KMS-11 (cell line): ENCODE data around the gene TP63.
A peak's percentile ranks its signal among the peaks of the same experiment; 100 is the strongest.

Experiments used
- H2AFZ ChIP-seq: fragments of 200-600 bp; sonication (generic); 2 replicates; pipeline ENCODE4 v1.6.1; 2016; ENCODE audit warnings: antibody characterized with exemption, mixed run types, low read depth
- H3K27ac ChIP-seq: fragments of 200-600 bp; sonication (generic); 2 replicates; pipeline ENCODE4 v1.6.1; 2016; ENCODE audit warnings: mild to moderate bottlenecking, mixed run types
- H3K27me3 ChIP-seq: fragments of 200-600 bp; sonication (generic); 2 replicates; pipeline ENCODE4 v1.6.1; 2017; ENCODE audit warnings: mild to moderate bottlenecking, low read depth, mixed run types, moderate library complexity; ENCODE audit not compliant: insufficient read depth
- H3K36me3 ChIP-seq: fragments of 200-600 bp; sonication (generic); 2 replicates; pipeline ENCODE4 v1.6.1; 2017; ENCODE audit warnings: mild to moderate bottlenecking, mixed run types; ENCODE audit not compliant: insufficient read depth
- H3K4me1 ChIP-seq: fragments of 200-600 bp; sonication (generic); 2 replicates; pipeline ENCODE4 v1.6.1; 2016; ENCODE audit warnings: mild to moderate bottlenecking, low read depth, mixed run types; ENCODE audit not compliant: poor library complexity, severe bottlenecking
- H3K4me2 ChIP-seq: fragments of 200-600 bp; sonication (generic); 2 replicates; pipeline ENCODE4 v1.7.0; 2016; ENCODE audit warnings: mild to moderate bottlenecking, mixed run types
- H3K4me3 ChIP-seq: fragments of 200-600 bp; sonication (generic); IDR thresholded peaks from 2 replicates; pipeline ENCODE4 v1.6.1; 2017; ENCODE audit warnings: low read depth, low read length, mixed read lengths; ENCODE audit not compliant: insufficient read depth
- H3K79me2 ChIP-seq: fragments of 200-600 bp; sonication (generic); 2 replicates; pipeline ENCODE4 v1.6.1; 2016; ENCODE audit warnings: low read depth, mixed run types; ENCODE audit not compliant: insufficient read depth
- H3K9ac ChIP-seq: fragments of 200-600 bp; sonication (generic); 2 replicates; pipeline ENCODE4 v1.6.1; 2016; ENCODE audit warnings: mild to moderate bottlenecking, mixed run types
- H4K20me1 ChIP-seq: fragments of 200-600 bp; sonication (generic); 2 replicates; pipeline ENCODE4 v1.6.1; 2016; ENCODE audit warnings: mild to moderate bottlenecking, mixed run types; ENCODE audit not compliant: insufficient read depth
- TF ChIP-seq, protein P1 (sequence below): fragments of 200-600 bp; sonication (generic); conservative IDR thresholded peaks from 2 replicates; pipeline ENCODE4 v1.6.1; 2017; ENCODE audit warnings: low read depth, mild to moderate bottlenecking, antibody characterized with exemption, low read length, moderate library complexity, mixed read lengths

Gene TP63

DNA sequence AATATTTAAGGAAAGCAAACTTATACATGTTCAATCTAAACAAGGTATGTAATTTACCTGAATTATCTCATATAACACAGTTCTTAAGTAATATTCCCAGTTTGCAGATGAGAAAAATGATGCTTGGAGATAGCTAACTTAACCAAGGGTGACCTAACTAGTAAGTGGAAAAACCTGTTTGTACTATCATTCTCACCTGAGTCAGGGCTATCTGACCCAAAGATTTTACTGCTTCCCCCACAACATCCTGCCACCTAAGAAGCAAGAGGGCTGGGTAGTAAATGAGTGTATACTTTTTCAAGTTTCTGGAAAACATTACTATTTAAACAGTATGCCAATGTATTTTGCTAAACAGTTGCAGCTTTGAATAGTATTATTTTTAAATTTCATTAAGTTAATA lies 10.6 kb downstream of the TP63 start:
- Histone ChIP-seq H3K27me3 (no peaks in the 10 kb centered on the region), H2AFZ (no peak overlapping the region), H3K9ac (no peak overlapping the region), H3K79me2 (no peaks in the 10 kb centered on the region), H3K4me2 (no peak overlapping the region), H3K36me3 (no peaks in the 10 kb centered on the region), H3K4me3 (no peak overlapping the region), H3K27ac (no peak overlapping the region), H3K4me1 (no peaks in the 10 kb centered on the region), H4K20me1 (no peaks in the 10 kb centered on the region)
- TF ChIP-seq, protein P1, sequence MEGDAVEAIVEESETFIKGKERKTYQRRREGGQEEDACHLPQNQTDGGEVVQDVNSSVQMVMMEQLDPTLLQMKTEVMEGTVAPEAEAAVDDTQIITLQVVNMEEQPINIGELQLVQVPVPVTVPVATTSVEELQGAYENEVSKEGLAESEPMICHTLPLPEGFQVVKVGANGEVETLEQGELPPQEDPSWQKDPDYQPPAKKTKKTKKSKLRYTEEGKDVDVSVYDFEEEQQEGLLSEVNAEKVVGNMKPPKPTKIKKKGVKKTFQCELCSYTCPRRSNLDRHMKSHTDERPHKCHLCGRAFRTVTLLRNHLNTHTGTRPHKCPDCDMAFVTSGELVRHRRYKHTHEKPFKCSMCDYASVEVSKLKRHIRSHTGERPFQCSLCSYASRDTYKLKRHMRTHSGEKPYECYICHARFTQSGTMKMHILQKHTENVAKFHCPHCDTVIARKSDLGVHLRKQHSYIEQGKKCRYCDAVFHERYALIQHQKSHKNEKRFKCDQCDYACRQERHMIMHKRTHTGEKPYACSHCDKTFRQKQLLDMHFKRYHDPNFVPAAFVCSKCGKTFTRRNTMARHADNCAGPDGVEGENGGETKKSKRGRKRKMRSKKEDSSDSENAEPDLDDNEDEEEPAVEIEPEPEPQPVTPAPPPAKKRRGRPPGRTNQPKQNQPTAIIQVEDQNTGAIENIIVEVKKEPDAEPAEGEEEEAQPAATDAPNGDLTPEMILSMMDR: no peak

DNA sequence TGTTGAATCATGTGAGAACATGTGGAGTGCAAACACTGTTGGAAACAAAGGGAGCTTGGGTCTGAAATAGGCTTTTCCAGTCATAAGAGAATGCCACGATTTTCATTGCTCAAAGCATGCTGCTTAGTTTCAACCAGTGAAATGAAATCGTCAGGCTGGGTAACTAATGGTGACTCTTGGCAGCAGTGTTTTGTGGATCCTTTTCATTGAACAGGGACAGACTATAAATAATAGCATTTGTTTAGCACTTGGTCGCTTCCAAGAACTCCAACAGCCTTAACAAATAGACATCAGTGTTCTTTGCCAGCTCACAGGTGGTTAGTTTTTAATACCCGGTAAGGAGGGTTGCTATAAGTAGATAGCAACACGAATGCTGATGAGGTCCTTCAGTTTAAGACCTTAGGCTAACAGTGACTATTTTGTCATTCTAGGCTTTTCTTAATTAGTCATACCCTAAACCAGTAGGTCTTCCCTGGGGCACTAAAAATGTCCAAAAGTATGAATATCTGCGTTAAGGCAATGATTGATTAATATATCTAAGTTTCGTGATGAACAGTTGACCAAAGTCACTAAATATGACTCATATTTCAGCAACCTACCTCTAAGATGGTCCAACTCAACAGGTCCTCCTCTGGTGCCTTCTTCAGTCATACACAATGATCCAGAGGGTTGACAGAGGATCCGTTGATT lies 15.8 kb downstream of the TP63 start:
- Histone ChIP-seq H2AFZ (no peak overlapping the region), H3K4me3 (no peak overlapping the region), H3K27ac (no peak overlapping the region), H3K9ac (no peak overlapping the region), H3K4me2 (no peak overlapping the region), H3K36me3 (no peaks in the 10 kb centered on the region), H3K79me2 (no peaks in the 10 kb centered on the region), H4K20me1 (no peaks in the 10 kb centered on the region), H3K27me3 (no peaks in the 10 kb centered on the region), H3K4me1 (no peaks in the 10 kb centered on the region)
- TF ChIP-seq, protein P1: no peak

DNA sequence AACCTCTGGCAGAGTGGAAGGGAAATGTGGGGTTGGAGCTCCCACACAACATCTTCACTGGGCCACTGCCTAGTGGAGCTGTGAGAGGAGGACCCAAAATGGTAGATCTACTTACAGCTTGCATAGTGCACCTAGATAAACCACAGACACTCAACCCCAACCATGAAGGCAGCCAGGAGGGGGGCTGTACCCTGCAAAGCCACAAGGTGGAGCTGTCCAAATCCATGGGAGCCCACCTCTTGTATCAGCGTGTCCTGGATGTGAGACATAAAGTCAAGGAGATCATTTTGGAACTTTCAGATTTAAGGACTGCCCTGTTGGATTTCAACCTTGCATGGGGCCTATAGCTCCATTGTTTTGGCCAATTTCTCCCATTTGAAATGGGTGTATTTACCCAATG lies 20.9 kb downstream of the TP63 start:
- H3K9ac ChIP-seq: no peak overlapping the region
- no peaks in the 10 kb centered on the region for H4K20me1 ChIP-seq
- TF ChIP-seq, protein P1: peak; percentile 59
- H3K27ac ChIP-seq: no peak overlapping the region
- H3K79me2 ChIP-seq: no peaks in the 10 kb centered on the region
- no peaks in the 10 kb centered on the region for H3K4me1 ChIP-seq
- H3K4me2 ChIP-seq: no peak overlapping the region
- H3K36me3 ChIP-seq: no peaks in the 10 kb centered on the region
- no peak overlapping the region for H3K4me3 ChIP-seq
- no peak overlapping the region for H2AFZ ChIP-seq
- H3K27me3 ChIP-seq: no peaks in the 10 kb centered on the region

DNA sequence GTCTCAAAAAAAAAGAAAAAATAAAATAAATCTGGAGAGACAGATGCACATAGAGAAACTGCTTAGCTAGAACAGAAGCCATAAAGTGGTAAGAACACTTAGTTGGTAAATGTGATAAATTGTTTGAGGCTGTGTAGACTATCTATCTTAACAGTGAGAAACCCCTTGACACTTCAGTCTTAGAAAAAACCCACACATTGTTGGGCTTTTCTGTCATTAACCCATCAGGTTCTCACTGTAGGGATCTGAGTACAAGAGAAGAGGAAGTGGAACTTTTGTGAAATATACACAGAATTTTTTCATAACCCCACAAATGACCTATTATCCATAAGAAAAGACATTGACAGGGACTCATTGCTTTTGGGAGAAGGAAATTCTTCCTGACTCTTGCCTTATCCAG lies 24.4 kb downstream of the TP63 start:
- Histone ChIP-seq H3K27me3 (no peaks in the 10 kb centered on the region), H3K9ac (no peak overlapping the region), H3K4me2 (no peak overlapping the region), H3K4me3 (no peak overlapping the region), H3K79me2 (no peaks in the 10 kb centered on the region), H4K20me1 (no peaks in the 10 kb centered on the region), H2AFZ (no peak overlapping the region), H3K27ac (no peak overlapping the region), H3K4me1 (no peaks in the 10 kb centered on the region), H3K36me3 (no peaks in the 10 kb centered on the region)
- TF ChIP-seq, protein P1: no peak
